Common myeloid progenitor, CD34-positive (primary cell): ENCODE measurements around the gene CNMD.

Experiments used
- CTCF ChIA-PET: fragments of 350-600 bp; sonication (Branson Sonifier 250); formaldehyde crosslinking; loops from one replicate; lab custom pipeline; 2021; ENCODE audit warnings: antibody characterized with exemption; lab: Charles Lee
- POLR2A ChIA-PET: fragments of 350-600 bp; sonication (Branson Sonifier 250); formaldehyde crosslinking; loops from one replicate; lab custom pipeline; 2021; ENCODE audit warnings: antibody characterized with exemption; lab: Charles Lee
- DNase-seq, 3 donors: peaks; one replicate each; pipeline versions ENCODE4 v3.0.0 to v3.0.0-alpha.2; 2013
- H3K27ac ChIP-seq, 2 experiments: 1 replicate in 1 of 2; 2 replicates in 1 of 2; pipeline ENCODE4 v1.7.0; 2013; ENCODE audit warnings: inconsistent platforms in 2 of 2, low read length in 2 of 2, mild to moderate bottlenecking in 2 of 2, low read depth in 1 of 2, moderate library complexity in 1 of 2; ENCODE audit not compliant: severe bottlenecking in 2 of 2, insufficient read depth in 1 of 2, poor library complexity in 1 of 2
- H3K27me3 ChIP-seq, 5 experiments: replicated peaks in 2 of 5; 1 replicate in 3 of 5; 2 replicates in 2 of 5; pipeline versions ENCODE4 v1.6.1 to v1.7.0; 2013; ENCODE audit warnings: low read length in 4 of 5, mild to moderate bottlenecking in 2 of 5, moderate library complexity in 2 of 5, inconsistent platforms in 1 of 5; ENCODE audit not compliant: insufficient read depth in 5 of 5, control insufficient read depth in 4 of 5
- H3K36me3 ChIP-seq, 4 experiments: 1 replicate in 2 of 4; 2 replicates in 2 of 4; pipeline versions ENCODE4 v1.6.1 to v1.7.0; 2013; ENCODE audit warnings: low read length in 3 of 4, control low read depth in 1 of 4, mild to moderate bottlenecking in 1 of 4; ENCODE audit not compliant: control insufficient read depth in 4 of 4, insufficient read depth in 4 of 4
- H3K4me1 ChIP-seq, 4 experiments: 1 replicate in 3 of 4; 2 replicates in 1 of 4; pipeline versions ENCODE4 v1.6.1 to v1.7.1; 2013; ENCODE audit warnings: low read length in 3 of 4, mild to moderate bottlenecking in 3 of 4, control low read depth in 1 of 4, inconsistent platforms in 1 of 4, moderate library complexity in 1 of 4; ENCODE audit not compliant: control insufficient read depth in 4 of 4, insufficient read depth in 4 of 4; ENCODE audit errors: control extremely low read depth in 1 of 4
- H3K4me3 ChIP-seq, 7 experiments: 1 replicate in 4 of 7; 2 replicates in 3 of 7; pipeline versions ENCODE4 v1.5.1 to v1.7.0; 2013; ENCODE audit warnings: mild to moderate bottlenecking in 7 of 7, low read length in 6 of 7, moderate library complexity in 6 of 7, inconsistent platforms in 2 of 7, low read depth in 2 of 7, control low read depth in 1 of 7; ENCODE audit not compliant: insufficient read depth in 4 of 7, control insufficient read depth in 1 of 7; ENCODE audit errors: extremely low read depth in 1 of 7
- H3K9me3 ChIP-seq, 5 experiments: 1 replicate in 4 of 5; 2 replicates in 1 of 5; pipeline versions ENCODE4 v1.6.1 to v1.7.1; 2013; ENCODE audit warnings: low read length in 4 of 5, mild to moderate bottlenecking in 2 of 5, inconsistent platforms in 1 of 5, low read depth in 1 of 5, moderate library complexity in 1 of 5; ENCODE audit not compliant: control insufficient read depth in 4 of 5, insufficient read depth in 2 of 5; ENCODE audit errors: control extremely low read depth in 1 of 5
- WGBS: methylation state at CpG from one replicate; pipeline ENCODE4 v1.1.5; 2013; ENCODE audit not compliant: insufficient coverage; 5-methylcytosine and 5-hydroxymethylcytosine counted together

The CNMD gene

DNA sequence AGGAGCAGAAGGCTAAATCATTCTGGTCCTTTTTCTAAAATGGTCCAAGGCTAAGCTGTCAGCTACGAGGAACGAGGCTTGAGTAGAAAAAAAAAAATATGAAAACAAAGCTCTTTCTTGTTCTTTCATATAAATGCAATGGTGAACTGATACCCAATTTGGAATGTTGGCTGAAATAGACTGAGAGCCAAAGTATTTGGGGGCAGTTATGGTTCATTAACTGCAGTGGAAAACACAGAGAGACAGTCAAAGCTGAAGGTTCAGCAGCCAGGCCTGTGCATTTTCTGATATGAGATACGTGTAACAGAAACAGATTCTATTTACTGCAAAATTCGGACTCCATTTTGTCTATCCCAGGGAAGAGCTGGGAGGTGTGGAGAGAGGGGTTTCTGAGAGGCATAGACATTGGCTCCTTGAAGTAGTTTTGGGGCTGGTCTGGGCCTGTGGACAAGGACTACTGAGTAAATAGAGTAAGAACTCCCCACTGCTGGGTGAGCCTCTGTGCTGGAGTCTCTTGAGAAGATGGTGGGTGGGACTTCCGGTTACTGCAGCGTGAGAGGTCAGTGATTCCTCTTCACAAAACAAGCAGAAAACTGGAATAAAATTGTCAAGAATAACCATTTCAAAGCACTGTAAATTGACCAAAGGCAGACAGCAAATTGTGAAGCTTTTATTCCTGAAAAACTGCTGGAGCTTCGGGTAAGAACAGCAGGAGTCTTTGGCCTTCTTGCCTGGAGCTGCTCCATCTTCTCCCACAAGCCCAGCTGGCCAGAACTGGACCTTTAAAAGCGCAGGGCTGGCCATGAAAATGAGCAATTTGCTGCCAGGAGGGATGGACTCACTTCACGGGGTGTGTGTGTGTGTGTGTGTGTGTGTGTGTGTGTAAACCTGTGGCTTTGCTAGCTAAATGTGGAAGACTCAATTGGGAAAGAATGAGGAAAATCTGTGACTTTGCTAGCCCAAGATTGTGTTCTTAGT, 43.1 kb upstream of the CNMD start:
- Histone ChIP-seq H3K9me3 (no peaks in the 10 kb centered on the region), H3K36me3 (no peaks in the 10 kb centered on the region), H3K4me3 (no peak overlapping the region), H3K27ac (no peak overlapping the region), H3K4me1 (no peaks in the 10 kb centered on the region), H3K27me3 (peaks cover 0 to 5% (median 0%) of the 10 kb centered on the region in 5 experiments)
- no peak for DNase-seq
- 100% methylated on average over 5 of the region's 9 CpGs for WGBS
- POLR2A ChIA-PET = no interaction called here
- CTCF ChIA-PET = interaction anchor here (0.6 to 1.3 kb wide), 2 partner anchors 16 to 159 kb away, joined by 3 to 4 read pairs; no protein-coding TSS in a partner anchor

DNA sequence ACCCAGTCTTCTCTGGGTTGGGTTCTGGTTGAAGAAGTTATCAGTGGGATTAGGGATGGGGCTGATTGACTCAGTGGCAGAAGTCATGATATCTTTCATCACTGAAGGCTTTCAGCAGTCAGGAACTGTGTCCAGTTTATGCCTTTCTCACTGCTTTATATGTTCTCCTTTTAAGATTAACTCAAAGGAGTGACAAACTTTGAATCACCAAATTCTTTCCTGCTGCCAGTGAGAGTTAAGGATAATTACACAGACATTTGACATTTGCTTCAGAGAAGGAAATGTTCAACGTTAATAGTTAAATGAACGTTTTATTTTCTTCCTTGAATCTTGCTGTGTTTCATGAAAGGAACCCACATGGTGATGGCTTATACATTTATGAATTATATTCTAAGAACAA, 41.0 kb upstream of the CNMD start:
- CTCF ChIA-PET = no interaction called here
- H3K27ac ChIP-seq = no peak overlapping the region
- peaks cover 0 to 5% (median 0%) of the 10 kb centered on the region in 5 experiments for H3K27me3 ChIP-seq
- H3K4me3 ChIP-seq = no peak overlapping the region
- no peak for DNase-seq
- no CpG with 5 or more reads among the region's 2 CpGs for whole genome bisulfite sequencing
- H3K4me1 ChIP-seq = no peaks in the 10 kb centered on the region
- no peaks in the 10 kb centered on the region for H3K36me3 ChIP-seq
- no peaks in the 10 kb centered on the region for H3K9me3 ChIP-seq
- POLR2A ChIA-PET = no interaction called here

DNA sequence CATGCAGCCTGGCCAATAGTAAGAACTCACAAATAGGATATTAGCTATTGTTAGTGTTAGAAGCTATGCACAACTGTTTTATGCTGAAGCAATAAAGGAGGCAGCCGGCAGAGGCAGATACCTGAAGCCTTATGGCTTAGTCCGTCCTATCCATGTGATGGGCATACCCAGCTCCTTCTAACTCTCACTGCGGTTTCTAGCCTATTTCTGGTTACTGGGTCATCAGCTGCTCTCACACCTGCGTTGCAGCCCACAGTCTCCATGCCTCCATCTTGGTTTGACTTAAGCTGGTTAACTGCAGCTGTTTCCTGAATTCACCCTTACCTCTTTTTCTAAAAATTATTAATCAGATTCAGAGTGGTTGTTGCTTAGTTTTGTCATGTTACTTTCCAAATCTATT, 40.5 kb upstream of the CNMD start:
- CTCF ChIA-PET = no interaction called here
- Histone ChIP-seq H3K4me1 (no peaks in the 10 kb centered on the region), H3K27me3 (peaks cover 0 to 5% (median 0%) of the 10 kb centered on the region in 5 experiments), H3K9me3 (no peaks in the 10 kb centered on the region), H3K36me3 (no peaks in the 10 kb centered on the region), H3K27ac (no peak overlapping the region), H3K4me3 (no peak overlapping the region)
- WGBS = 100% methylated on average over 4 of the region's 4 CpGs
- DNase-seq = no peak
- POLR2A ChIA-PET = no interaction called here

DNA sequence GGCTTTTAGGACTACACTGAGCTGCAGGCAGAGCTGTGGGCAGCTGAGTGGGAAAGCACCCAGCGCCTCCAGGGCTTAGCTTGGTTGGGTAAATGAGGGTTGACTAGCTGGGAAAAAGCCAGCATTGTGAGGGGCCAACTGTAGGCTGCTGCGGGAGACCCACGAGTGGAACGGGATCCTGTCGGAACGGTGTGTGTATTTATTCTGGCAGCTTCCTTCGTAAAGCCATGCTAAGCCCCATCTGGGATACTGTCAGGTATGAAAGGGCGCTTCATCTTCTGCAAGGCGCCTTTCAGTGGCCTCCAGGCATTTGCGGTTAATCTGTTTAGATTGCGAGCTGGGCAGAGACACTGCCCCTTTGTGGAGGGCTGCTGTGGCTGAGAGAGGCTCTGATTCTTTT, 39.5 kb upstream of the CNMD start:
- H3K36me3 ChIP-seq = no peaks in the 10 kb centered on the region
- no peak overlapping the region for H3K27ac ChIP-seq
- H3K9me3 ChIP-seq = no peaks in the 10 kb centered on the region
- DNase-seq = no peak
- peaks cover 0 to 2% (median 2%) of the 10 kb centered on the region in 5 experiments for H3K27me3 ChIP-seq
- H3K4me3 ChIP-seq = no peak overlapping the region
- H3K4me1 ChIP-seq = no peaks in the 10 kb centered on the region
- 93% methylated on average over 8 of the region's 11 CpGs for WGBS
- ChIA-PET POLR2A (no interaction called here), CTCF (interaction anchor here (0.7 to 1.4 kb wide), 3 partner anchors 12 to 30 kb away, joined by 3 read pairs; no protein-coding TSS in a partner anchor)

DNA sequence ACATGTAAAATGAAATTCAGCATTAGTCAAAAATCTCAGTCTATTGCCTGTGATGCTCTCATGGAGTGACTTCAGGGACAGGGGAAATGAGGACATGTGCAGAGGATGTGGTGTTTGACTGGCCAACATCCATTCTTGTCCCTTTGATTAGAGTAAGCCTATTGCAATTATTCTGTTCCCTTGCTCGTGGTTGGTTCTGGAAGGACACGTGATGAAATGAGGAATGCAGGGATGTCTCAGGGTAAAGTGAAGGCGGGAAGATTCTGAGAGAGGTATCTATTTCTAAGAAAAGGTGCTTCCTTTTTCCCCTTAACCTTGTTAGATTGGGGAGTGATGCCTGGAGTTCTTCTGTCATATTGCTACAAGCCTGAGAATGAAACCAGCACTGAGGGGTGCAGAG, 37.1 kb upstream of the CNMD start:
- POLR2A ChIA-PET = no interaction called here
- CTCF ChIA-PET = no interaction called here

DNA sequence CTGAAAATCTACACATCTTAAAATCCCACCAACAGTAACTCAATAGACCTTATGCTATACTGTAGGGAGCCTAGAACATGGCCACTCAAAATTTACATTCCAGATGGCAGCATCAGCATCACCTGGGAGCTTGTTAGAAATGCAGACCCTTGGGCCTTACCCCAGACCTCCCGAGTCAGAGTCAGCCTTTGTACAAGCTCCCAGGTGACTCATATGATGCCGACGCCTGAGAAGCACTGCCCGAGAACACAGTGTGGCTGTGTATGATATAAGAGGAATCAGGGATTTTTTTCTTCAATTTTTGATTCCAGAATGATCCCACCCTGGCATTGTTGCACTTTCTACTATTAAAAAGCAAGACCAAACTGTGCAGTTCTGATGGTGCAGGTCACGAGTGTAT, 35.9 kb upstream of the CNMD start:
- Histone ChIP-seq H3K36me3 (no peaks in the 10 kb centered on the region), H3K4me3 (no peak overlapping the region), H3K27me3 (peaks cover 0 to 4% (median 2%) of the 10 kb centered on the region in 5 experiments), H3K9me3 (peaks cover 0 to 2% (median 0%) of the 10 kb centered on the region in 5 experiments), H3K27ac (no peak overlapping the region), H3K4me1 (no peaks in the 10 kb centered on the region)
- ChIA-PET CTCF (interaction anchor here (1.4 kb wide), 1 partner anchor 70 kb away, joined by 3 read pairs; no protein-coding TSS in a partner anchor), POLR2A (no interaction called here)
- no peak for DNase-seq
- WGBS = 79% methylated on average over 4 of the region's 5 CpGs

More for the DNA sequence above, 37.1 kb upstream of the CNMD start:
- Histone ChIP-seq H3K27me3 (peaks cover 0 to 4% (median 2%) of the 10 kb centered on the region in 5 experiments), H3K27ac (no peak overlapping the region), H3K9me3 (peaks cover 0 to 2% (median 0%) of the 10 kb centered on the region in 5 experiments), H3K36me3 (no peaks in the 10 kb centered on the region), H3K4me1 (no peaks in the 10 kb centered on the region), H3K4me3 (no peak overlapping the region)
- no peak for DNase-seq
- 100% methylated on average over 1 of the region's 3 CpGs for WGBS

DNA sequence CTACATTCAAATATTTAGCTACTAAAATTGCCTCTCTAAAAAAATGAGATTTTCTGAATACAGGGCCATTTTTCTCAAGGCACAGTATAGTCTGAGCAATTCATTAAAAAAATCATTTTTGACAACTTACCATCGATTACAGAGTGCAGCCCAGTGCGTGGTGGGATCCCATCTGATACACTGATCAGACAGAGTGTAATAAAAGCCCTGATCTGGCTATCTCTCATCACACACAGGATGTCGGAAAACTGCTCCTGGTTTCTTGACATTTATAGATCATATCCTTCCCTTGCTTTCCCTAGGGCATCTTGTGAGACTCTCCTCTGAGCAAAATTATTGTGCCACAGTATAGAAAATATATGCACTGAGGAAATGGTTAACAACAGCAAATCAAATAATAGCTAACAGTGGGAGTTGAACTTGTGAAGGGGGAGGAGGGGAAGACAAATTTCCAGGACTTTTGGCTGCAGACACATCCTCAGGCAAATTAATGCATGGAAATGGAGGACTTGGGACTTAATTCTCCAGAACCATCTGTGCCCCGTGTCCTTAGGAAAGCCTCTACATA, 28.4 kb upstream of the CNMD start:
- no peak overlapping the region for H3K27ac ChIP-seq
- peaks cover 0 to 2% (median 0%) of the 10 kb centered on the region in 5 experiments for H3K9me3 ChIP-seq
- no peaks in the 10 kb centered on the region for H3K36me3 ChIP-seq
- POLR2A ChIA-PET = no interaction called here
- H3K4me3 ChIP-seq = no peak overlapping the region
- DNase-seq = no peak
- 97% methylated on average over 4 of the region's 4 CpGs for WGBS
- peaks cover 0 to 4% (median 2%) of the 10 kb centered on the region in 5 experiments for H3K27me3 ChIP-seq
- CTCF ChIA-PET = no interaction called here
- no peaks in the 10 kb centered on the region for H3K4me1 ChIP-seq
